ENCODE measurements around the gene BCKDK. TPM values are rescaled to one million over a fixed set of nuclear protein-coding genes. Genes with fewer than 3 reads are reported as not detected.

BCKDK gene
- total and polyA plus RNA-seq, 2 of the 13 experiments (the other 11 are each of a cell fraction or from before 2014, with no cell fraction given) = 24.9 to 42.6 TPM

- no peak for TF ChIP-seq TRAFD1 (CRISPR knock-in tag; IDR thresholded peaks at IDR 0.05; ENCODE audit: borderline replicate concordance)
- TF ChIP-seq ZFP41 (CRISPR knock-in tag; IDR thresholded peaks at IDR 0.05; ENCODE audit: borderline replicate concordance) = no peak
- TF ChIP-seq RXRA (CRISPR knock-in tag; IDR thresholded peaks at IDR 0.05) = peak; percentile 19; the same call in 1 of the 2 replicates
- no peak for TF ChIP-seq ZNF570 (CRISPR knock-in tag; IDR thresholded peaks at IDR 0.05; ENCODE audit: borderline replicate concordance)
- no peak for TF ChIP-seq FUBP1 (CRISPR knock-in tag; IDR thresholded peaks at IDR 0.05; ENCODE audit: borderline replicate concordance)
- no peak for TF ChIP-seq ATF4 (CRISPR knock-in tag; IDR thresholded peaks at IDR 0.05)
- TF ChIP-seq KDM3A (CRISPR knock-in tag; IDR thresholded peaks at IDR 0.05; ENCODE audit: low read depth) = no peak
- TF ChIP-seq RARG (CRISPR knock-in tag; IDR thresholded peaks at IDR 0.05; ENCODE audit: low read depth) = no peak
- no peak for TF ChIP-seq ZNF143 (CRISPR knock-in tag; IDR thresholded peaks at IDR 0.05)
- TF ChIP-seq DMAP1 (CRISPR knock-in tag; IDR thresholded peaks at IDR 0.05) = peak; percentile 57; the same call in 1 of the 2 replicates
- TF ChIP-seq RBAK (CRISPR knock-in tag; IDR thresholded peaks at IDR 0.05) = no peak
- TF ChIP-seq NFE2 (CRISPR knock-in tag; IDR thresholded peaks at IDR 0.05) = 0 out of 2 replicates have a peak, but pooled peaks have one; percentile 23
- 0 out of 2 replicates have a peak, but pooled peaks have one; percentile 34 for TF ChIP-seq ZNF670 (CRISPR knock-in tag; IDR thresholded peaks at IDR 0.05; ENCODE audit: borderline replicate concordance)
- no peak for TF ChIP-seq ASH2L (IDR thresholded peaks at IDR 0.05; ENCODE audit: insufficient read length, low read depth, low read length)
- no peak for TF ChIP-seq ZBTB2 (CRISPR knock-in tag; IDR thresholded peaks at IDR 0.05; ENCODE audit: low read depth)
- no peak; the same call in 1 of the 2 replicates for TF ChIP-seq ZNF335 (CRISPR knock-in tag; IDR thresholded peaks at IDR 0.05)
- TF ChIP-seq ZNF83 (CRISPR knock-in tag; IDR thresholded peaks at IDR 0.05; ENCODE audit: borderline replicate concordance) = no peak
- TF ChIP-seq ZNF619 (CRISPR knock-in tag; IDR thresholded peaks at IDR 0.05) = no peak
- TF ChIP-seq MTERF4 (CRISPR knock-in tag; IDR thresholded peaks at IDR 0.05) = no peak
- no peak for TF ChIP-seq RFX1 (IDR thresholded peaks at IDR 0.05)
- TF ChIP-seq ZFP91 (CRISPR knock-in tag; IDR thresholded peaks at IDR 0.05; ENCODE audit: borderline replicate concordance) = no peak
- TF ChIP-seq SMC3 (IDR thresholded peaks at IDR 0.05; ENCODE audit: low read length) = no peak
Observed at GRCh38 chr16:31093132-31093703, 15.0 kb upstream of the BCKDK start (continued).
